AG10803 (cell line): Measurements from ENCODE around the gene MAP1LC3B2.
A peak's percentile ranks its signal among the peaks of the same experiment; 100 is the strongest.

ENCODE experiments used
- DNase-seq: peaks from one replicate; pipeline ENCODE4 v3.0.0; 2010; ENCODE audit warnings: low read depth
- H3K4me3 ChIP-seq: 2 replicates; pipeline ENCODE4 v1.5.1; 2011; ENCODE audit warnings: mild to moderate bottlenecking, low read length, control low read depth
- CTCF ChIP-seq: conservative IDR thresholded peaks from 2 replicates; pipeline ENCODE4 v1.5.1; 2011; ENCODE audit warnings: mild to moderate bottlenecking, low read length, control low read depth, inconsistent platforms

Gene MAP1LC3B2

GRCh38 chr12:116551151-116551550, 8.0 kb upstream of the MAP1LC3B2 start:
- DNase-seq: no peak
- H3K4me3 ChIP-seq: no peak overlapping the region
- no peak for TF ChIP-seq CTCF

GRCh38 chr12:116551619-116551951, 7.6 kb upstream of the MAP1LC3B2 start:
- H3K4me3 ChIP-seq: no peak overlapping the region
- TF ChIP-seq CTCF: no peak
- no peak for DNase-seq

GRCh38 chr12:116551952-116552772, 7.0 kb upstream of the MAP1LC3B2 start:
- TF ChIP-seq CTCF: no peak
- peak; percentile 80 for DNase-seq
- H3K4me3 ChIP-seq: no peak overlapping the region

- DNase-seq: no peak
- TF ChIP-seq CTCF: no peak
- no peak overlapping the region for H3K4me3 ChIP-seq
Observed at GRCh38 chr12:116552773-116553373, 6.3 kb upstream of the MAP1LC3B2 start.

GRCh38 chr12:116556356-116556952, 2.7 kb upstream of the MAP1LC3B2 start:
- TF ChIP-seq CTCF: no peak
- DNase-seq: no peak
- H3K4me3 ChIP-seq: no peak overlapping the region

GRCh38 chr12:116556964-116557698, 2.0 kb upstream of the MAP1LC3B2 start:
- no peak overlapping the region for H3K4me3 ChIP-seq
- TF ChIP-seq CTCF: no peak
- peak; percentile 54 for DNase-seq
